GM12873 (cell line): Measurements from ENCODE around the gene MARVELD1.

Experiments
- TF ChIP-seq, protein P1 (sequence below): IDR thresholded peaks from 2 replicates; pipeline ENCODE4 v1.5.1; 2012; ENCODE audit warnings: low read depth, mild to moderate bottlenecking, moderate library complexity, low read length, control low read depth; ENCODE audit not compliant: insufficient read depth; ENCODE audit errors: missing control alignments

Gene MARVELD1

DNA sequence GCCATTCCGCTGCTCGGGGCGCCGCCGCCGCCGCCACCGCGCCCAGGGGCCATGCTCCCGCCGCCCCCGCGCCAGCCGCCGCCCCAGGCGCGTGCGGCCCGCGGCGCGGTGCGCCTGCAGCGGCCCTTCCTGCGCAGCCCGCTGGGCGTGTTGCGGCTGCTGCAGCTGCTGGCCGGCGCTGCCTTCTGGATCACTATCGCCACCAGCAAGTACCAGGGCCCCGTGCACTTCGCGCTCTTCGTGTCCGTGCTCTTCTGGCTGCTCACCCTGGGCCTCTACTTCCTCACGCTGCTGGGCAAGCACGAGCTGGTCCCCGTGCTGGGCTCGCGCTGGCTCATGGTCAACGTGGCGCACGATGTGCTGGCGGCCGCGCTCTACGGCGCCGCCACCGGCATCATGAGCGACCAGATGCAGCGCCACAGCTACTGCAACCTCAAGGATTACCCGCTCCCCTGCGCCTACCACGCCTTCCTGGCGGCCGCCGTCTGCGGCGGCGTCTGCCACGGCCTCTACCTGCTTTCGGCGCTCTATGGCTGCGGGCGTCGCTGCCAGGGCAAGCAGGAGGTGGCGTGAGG is 383 bp downstream of the MARVELD1 start:
- TF ChIP-seq, protein P1, sequence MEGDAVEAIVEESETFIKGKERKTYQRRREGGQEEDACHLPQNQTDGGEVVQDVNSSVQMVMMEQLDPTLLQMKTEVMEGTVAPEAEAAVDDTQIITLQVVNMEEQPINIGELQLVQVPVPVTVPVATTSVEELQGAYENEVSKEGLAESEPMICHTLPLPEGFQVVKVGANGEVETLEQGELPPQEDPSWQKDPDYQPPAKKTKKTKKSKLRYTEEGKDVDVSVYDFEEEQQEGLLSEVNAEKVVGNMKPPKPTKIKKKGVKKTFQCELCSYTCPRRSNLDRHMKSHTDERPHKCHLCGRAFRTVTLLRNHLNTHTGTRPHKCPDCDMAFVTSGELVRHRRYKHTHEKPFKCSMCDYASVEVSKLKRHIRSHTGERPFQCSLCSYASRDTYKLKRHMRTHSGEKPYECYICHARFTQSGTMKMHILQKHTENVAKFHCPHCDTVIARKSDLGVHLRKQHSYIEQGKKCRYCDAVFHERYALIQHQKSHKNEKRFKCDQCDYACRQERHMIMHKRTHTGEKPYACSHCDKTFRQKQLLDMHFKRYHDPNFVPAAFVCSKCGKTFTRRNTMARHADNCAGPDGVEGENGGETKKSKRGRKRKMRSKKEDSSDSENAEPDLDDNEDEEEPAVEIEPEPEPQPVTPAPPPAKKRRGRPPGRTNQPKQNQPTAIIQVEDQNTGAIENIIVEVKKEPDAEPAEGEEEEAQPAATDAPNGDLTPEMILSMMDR, result peak; percentile 42

DNA sequence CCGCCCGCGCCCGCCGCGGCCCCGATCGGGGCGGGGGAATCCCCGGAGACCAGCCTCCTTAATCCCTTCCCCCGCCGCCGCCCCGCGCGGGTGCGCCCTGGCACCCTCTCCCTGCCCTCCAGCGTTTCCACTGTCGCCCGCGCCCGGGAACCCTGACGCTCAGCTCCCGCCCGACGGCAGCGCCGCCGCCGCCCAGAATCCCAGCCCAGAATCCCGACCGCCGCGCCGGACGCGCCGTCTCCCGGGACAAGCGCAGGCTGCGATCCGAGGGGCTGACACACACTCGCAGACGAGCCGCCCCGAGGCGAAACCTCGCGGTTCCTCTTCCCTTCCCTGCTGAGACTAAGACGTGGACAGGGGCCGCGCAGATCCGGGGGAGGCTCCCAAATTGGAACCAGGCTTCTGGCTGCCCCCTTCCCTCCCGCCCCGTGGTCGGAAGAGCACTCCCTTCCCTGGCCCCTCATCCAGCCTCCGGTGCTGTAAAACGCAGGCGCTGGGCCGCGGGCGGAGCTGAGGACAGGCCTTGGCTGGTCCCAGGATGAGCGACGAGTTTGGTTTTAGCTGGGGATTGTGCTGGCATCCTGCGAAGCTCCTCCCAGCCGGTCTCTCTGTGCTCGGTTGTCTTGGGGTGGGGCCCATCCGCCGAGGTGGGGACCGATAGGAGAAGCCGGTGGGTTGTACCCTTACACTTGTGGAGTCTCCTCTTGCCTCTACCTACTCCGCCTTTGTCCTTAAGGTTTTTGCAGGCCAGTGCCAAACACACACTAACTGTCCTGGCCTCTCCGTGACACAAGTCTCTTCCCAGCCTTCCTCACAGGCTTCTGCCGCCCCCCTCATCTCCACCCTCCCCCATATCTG is 1.1 kb downstream of the MARVELD1 start:
- TF ChIP-seq, protein P1, result no peak

DNA sequence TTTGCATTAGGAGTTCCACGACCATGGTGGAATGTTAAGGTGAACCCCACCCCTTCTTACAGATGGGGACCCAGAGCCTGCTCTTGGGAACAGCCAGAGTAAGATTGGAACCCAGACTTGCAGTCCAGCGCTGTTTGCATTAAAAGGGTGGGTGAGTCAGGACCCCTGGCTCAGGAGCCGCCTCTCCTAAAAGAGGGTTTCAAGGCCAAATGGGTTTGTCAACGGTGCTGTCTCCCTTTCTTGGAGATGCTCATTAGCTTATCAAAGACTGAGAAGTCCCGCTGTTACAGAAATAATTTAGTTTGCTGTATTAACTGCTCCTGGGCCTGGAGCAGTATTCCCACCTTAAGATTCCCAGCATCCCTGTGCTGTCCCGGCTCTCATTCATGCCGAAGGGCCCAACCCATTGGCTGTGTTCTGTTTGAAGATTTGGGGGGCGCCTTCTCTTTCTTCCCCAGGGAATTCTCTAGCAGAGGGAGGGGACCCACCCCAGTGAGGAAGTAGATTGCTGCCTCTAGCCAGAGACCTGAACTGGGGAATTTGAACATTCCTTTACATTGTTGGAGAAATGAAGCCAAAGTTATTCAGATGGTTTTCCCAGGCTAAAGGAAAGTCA is 1.8 kb downstream of the MARVELD1 start:
- TF ChIP-seq, protein P1, result no peak

DNA sequence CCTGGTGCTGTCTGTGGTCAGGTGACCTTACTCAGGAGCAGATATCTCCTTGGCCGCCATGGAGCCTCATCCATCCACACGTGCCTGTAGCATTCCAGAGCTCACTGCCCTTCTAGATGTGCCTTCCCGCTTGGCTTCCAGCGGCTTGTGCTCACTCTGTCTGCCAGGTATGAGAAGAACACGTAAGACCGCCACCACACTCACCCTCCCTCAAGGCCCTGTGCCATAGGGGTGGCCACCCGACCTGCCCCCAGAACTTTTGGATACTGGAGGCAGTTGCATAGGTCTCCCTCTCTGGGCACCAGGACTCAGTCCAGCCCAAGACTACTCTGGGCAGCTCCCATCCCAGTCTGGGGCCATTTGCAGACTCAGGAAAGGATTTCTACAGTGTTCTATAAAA is 4.1 kb downstream of the MARVELD1 start:
- TF ChIP-seq, protein P1, result no peak

DNA sequence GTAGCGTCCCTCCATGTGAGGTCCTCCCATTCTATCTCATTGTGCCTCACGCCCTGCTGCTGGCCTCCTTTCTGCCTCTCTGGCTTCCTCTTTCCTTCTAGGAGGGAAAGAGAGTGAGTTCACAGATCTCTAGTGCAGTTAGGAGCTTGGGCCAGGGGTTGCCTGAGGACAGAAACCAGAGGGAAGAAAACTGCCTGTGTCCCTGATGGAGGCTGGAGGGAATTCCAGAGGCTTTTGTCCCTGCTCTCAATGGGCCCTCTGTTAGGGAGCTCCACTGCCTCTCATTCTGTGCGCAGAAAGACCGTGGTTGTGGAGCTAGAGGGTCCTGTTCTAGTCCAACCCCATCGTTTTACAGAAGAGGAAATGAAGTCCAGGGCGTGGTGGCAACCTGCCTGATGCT is 4.6 kb downstream of the MARVELD1 start:
- TF ChIP-seq, protein P1, result no peak

DNA sequence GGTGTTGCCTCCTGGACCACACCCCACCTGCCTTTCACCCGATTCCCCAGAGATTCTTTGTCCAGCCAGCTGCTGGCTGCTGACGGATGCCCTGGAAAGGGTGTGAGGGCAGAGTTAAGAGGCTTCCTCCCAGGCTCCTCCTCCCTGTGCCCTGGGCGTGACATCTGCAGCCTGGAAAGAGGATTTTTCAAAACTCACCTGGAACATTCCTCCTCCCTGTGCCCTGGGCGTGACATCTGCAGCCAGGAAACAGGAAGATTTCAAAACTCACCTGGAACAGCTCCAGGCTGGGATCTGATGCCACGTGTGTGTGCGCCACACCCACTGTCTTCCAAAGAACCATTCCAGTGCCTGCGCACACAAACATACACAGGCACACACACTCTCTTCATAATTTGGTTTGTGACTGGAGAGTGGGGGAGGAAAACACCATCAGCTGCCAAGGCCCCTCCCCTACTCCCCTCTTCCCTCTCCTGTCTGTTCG is 5.2 kb downstream of the MARVELD1 start:
- TF ChIP-seq, protein P1, result no peak

DNA sequence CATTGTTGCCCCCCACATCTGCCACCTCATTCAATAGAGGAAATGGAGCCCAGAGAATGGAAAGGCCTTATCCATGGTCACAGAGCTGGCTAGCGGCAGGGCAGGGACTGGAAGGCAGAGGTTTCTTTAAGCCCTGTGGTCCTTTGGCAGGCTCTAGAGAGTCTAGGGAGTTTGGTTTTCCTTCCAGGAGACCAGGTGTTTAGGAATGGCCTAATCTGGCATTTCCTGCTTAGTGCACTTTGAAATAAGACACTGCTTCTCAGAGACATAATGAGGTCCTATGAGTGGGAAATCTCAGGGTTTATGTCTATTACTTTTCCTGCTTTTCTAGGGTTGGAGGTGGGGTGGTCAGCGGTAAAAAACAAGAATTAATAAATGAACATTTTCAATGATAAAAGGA is 6.1 kb downstream of the MARVELD1 start:
- TF ChIP-seq, protein P1, result no peak
